Measurements from ENCODE around the gene ZBTB45.

GRCh38 chr19:58466760-58467589 is 52.6 kb downstream of the ZBTB45 start, which contains the start of gene ZNF324:
- TF ChIP-seq EZH2 (IDR thresholded peaks at IDR 0.05; ENCODE audit: borderline replicate concordance, insufficient read depth, low read depth, low read length, poor library complexity, severe bottlenecking): no peak
- no peak for TF ChIP-seq CTCF (IDR thresholded peaks at IDR 0.05)
